ENCODE results near the gene VPS45. TPM values are rescaled to one million over a fixed set of nuclear protein-coding genes. Genes with fewer than 3 reads are reported as not detected.

The VPS45 gene
- total RNA-seq, 1 experiment from 2014 or later = 51.3 TPM

GRCh38 chr1:150094734-150095265, 27.2 kb downstream of the VPS45 start:
- Histone ChIP-seq H3K27me3 (replicated peaks; ENCODE audit: insufficient read depth, low read depth, low read length, poor library complexity) (no peaks in the 10 kb centered on the region), H3K4me3 (ENCODE audit: low read depth, low read length, poor library complexity, severe bottlenecking) (no peak overlapping the region), H3K9me3 (ENCODE audit: low read depth, low read length, poor library complexity, severe bottlenecking) (no peaks in the 10 kb centered on the region), H3K27ac (ENCODE audit: low read depth, low read length, poor library complexity, severe bottlenecking) (no peak overlapping the region), H3K4me1 (ENCODE audit: insufficient read depth, low read length, poor library complexity, severe bottlenecking) (peaks cover 22% of the 10 kb centered on the region), H3K36me3 (ENCODE audit: insufficient read depth, low read length, poor library complexity, severe bottlenecking) (peaks cover 18% of the 10 kb centered on the region)
- BruUV-seq (replicated peaks) = no TSS peak
- intact Hi-C loops (cut with micrococcal nuclease; ENCODE audit: unreplicated experiment) = no loop called here
- TF ChIP-seq CTCF (conservative IDR thresholded peaks at IDR 0.05; ENCODE audit: low read depth, low read length) (no peak), EZH2 (IDR thresholded peaks at IDR 0.05; ENCODE audit: borderline replicate concordance, low read depth, low read length, poor library complexity, severe bottlenecking) (no peak)
- ChIA-PET CTCF (interaction anchor here (0.5 to 1.2 kb wide), 2 partner anchors 16 to 139 kb away, joined by 3 read pairs; no protein-coding TSS in a partner anchor), POLR2A (ENCODE audit: low non-redundant PET) (interaction anchor here (0.9 kb wide), 1 partner anchor 29 kb away, joined by 3 read pairs; no protein-coding TSS in a partner anchor)
- DNase-seq (ENCODE audit: low spot score) = peak; percentile 70

DNA sequence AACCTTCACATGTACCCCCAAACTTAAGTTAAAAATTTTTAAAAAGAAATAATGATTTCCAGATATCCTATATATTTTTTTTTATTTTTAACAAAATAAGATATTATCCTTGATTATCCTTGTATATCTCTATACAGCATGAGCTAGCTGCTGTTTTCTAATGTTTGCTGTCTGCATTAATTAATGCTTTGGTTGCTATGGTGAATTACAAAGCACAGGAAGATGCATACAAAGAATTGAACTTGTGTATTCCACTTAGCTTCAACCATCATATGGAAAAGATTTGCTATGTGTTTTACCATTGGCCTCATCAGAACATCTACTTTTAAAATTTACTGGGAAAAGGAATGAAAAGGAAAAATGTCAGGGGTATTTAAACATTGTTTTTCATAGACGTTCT, 35.4 kb downstream of the VPS45 start:
- Histone ChIP-seq H3K4me1 (ENCODE audit: insufficient read depth, low read length, poor library complexity, severe bottlenecking) (peaks cover 7% of the 10 kb centered on the region), H3K4me3 (ENCODE audit: low read depth, low read length, poor library complexity, severe bottlenecking) (no peak overlapping the region), H3K36me3 (ENCODE audit: insufficient read depth, low read length, poor library complexity, severe bottlenecking) (peaks cover 23% of the 10 kb centered on the region), H3K27me3 (replicated peaks; ENCODE audit: insufficient read depth, low read depth, low read length, poor library complexity) (no peaks in the 10 kb centered on the region), H3K9me3 (ENCODE audit: low read depth, low read length, poor library complexity, severe bottlenecking) (peaks cover 5% of the 10 kb centered on the region), H3K27ac (ENCODE audit: low read depth, low read length, poor library complexity, severe bottlenecking) (no peak overlapping the region)
- POLR2A ChIA-PET (ENCODE audit: low non-redundant PET) = interaction anchor here (0.7 kb wide), 1 partner anchor 60 kb away, joined by 8 read pairs; no protein-coding TSS in a partner anchor
- CTCF ChIA-PET = no interaction called here
- TF ChIP-seq EZH2 (IDR thresholded peaks at IDR 0.05; ENCODE audit: borderline replicate concordance, low read depth, low read length, poor library complexity, severe bottlenecking) (no peak), CTCF (conservative IDR thresholded peaks at IDR 0.05; ENCODE audit: low read depth, low read length) (no peak)
- DNase-seq (ENCODE audit: low spot score) = peak; percentile 49
- no TSS peak for BruUV-seq (replicated peaks)
- intact Hi-C loops (cut with micrococcal nuclease; ENCODE audit: unreplicated experiment) = no loop called here

GRCh38 chr1:150106341-150106740, 38.8 kb downstream of the VPS45 start:
- POLR2A ChIA-PET (ENCODE audit: low non-redundant PET) = no interaction called here

More at GRCh38 chr1:150106341-150106740, 38.8 kb downstream of the VPS45 start:
- peaks cover 7% of the 10 kb centered on the region for H3K36me3 ChIP-seq (ENCODE audit: insufficient read depth, low read length, poor library complexity, severe bottlenecking)
- H3K27me3 ChIP-seq (replicated peaks; ENCODE audit: insufficient read depth, low read depth, low read length, poor library complexity) = no peaks in the 10 kb centered on the region
- CTCF ChIA-PET = no interaction called here
- intact Hi-C loops (cut with micrococcal nuclease; ENCODE audit: unreplicated experiment) = no loop called here
- no TSS peak for BruUV-seq (replicated peaks)
- H3K4me3 ChIP-seq (ENCODE audit: low read depth, low read length, poor library complexity, severe bottlenecking) = no peak overlapping the region
- H3K27ac ChIP-seq (ENCODE audit: low read depth, low read length, poor library complexity, severe bottlenecking) = peak overlapping the region; percentile 27
- H3K9me3 ChIP-seq (ENCODE audit: low read depth, low read length, poor library complexity, severe bottlenecking) = no peaks in the 10 kb centered on the region
- TF ChIP-seq EZH2 (IDR thresholded peaks at IDR 0.05; ENCODE audit: borderline replicate concordance, low read depth, low read length, poor library complexity, severe bottlenecking) (no peak), CTCF (conservative IDR thresholded peaks at IDR 0.05; ENCODE audit: low read depth, low read length) (no peak)
- peak; percentile 7 for DNase-seq (ENCODE audit: low spot score)
- peaks cover 37% of the 10 kb centered on the region for H3K4me1 ChIP-seq (ENCODE audit: insufficient read depth, low read length, poor library complexity, severe bottlenecking)
